Measurements from ENCODE around the gene PPM1F.

DNA sequence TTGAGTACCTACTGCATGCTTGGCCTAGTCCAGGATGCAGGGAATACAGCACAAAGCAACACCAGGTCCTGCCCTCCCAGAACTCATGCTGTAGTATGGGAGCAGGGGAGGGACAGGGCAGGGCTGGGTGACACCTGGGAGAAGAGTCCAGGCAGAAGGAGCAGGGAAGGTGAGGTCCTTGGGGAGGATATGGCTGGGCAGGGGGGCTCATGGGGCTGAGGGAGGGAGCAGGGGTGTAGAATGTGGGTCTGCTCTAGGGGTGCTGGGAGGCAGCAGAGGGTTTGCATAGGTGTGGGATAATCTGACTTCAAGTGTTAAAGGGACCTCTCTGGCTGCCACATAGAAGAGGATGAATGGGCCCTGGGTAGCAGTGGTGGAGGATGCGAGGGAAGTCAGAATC is 25.2 kb upstream of the PPM1F start:
- TF ChIP-seq EZH2 (IDR thresholded peaks at IDR 0.05) (no peak), POLR2AphosphoS5 (IDR thresholded peaks at IDR 0.05; ENCODE audit: borderline replicate concordance, low read depth, low read length) (no peak)

Data from SK-N-MC (cell line).